Measurements from ENCODE around the gene CBARP.

CBARP gene

GRCh38 chr19:1257475-1258162, 19.8 kb upstream of the CBARP start:
- no peaks in the 10 kb centered on the region for H3K9me3 ChIP-seq (ENCODE audit: control insufficient read depth, insufficient read depth, low read depth, low read length)
- H3K4me1 ChIP-seq (ENCODE audit: control insufficient read depth, insufficient read depth, low read length), result peaks cover 27% of the 10 kb centered on the region
- H3K36me3 ChIP-seq (ENCODE audit: control insufficient read depth in 2 of 2, insufficient read depth in 1 of 2, low read length in 2 of 2), result peaks cover 21 to 49% of the 10 kb centered on the region in 2 experiments
- TF ChIP-seq KLF1 (tag by site-specific recombination; IDR thresholded peaks at IDR 0.05) (0 out of 2 replicates have a peak, but pooled peaks have one; percentile 38), ZNF423 (tag by site-specific recombination; IDR thresholded peaks at IDR 0.05) (no peak), ZNF366 (tag by site-specific recombination; conservative IDR thresholded peaks at IDR 0.05) (peak; percentile 75), BCL11A (tag by site-specific recombination; IDR thresholded peaks at IDR 0.05; ENCODE audit: low read depth) (no peak), ZNF596 (tag by site-specific recombination; IDR thresholded peaks at IDR 0.05) (no peak), ZNF658 (tag by site-specific recombination; IDR thresholded peaks at IDR 0.05) (no peak), SCRT2 (tag by site-specific recombination; IDR thresholded peaks at IDR 0.05) (peak; percentile 12; the same call in 1 of the 2 replicates), ZNF48 (tag by site-specific recombination; IDR thresholded peaks at IDR 0.05) (no peak), PRDM1 (tag by site-specific recombination; IDR thresholded peaks at IDR 0.05) (peak; percentile 77), ZNF513 (tag by site-specific recombination; IDR thresholded peaks at IDR 0.05) (peak; percentile 89), BCL11B (tag by site-specific recombination; IDR thresholded peaks at IDR 0.05; ENCODE audit: low read depth) (0 out of 2 replicates have a peak, but pooled peaks have one; percentile 32), ZNF341 (tag by site-specific recombination; IDR thresholded peaks at IDR 0.05; ENCODE audit: low read depth) (peak; percentile 51; the same call in 1 of the 2 replicates), ZNF354C (tag by site-specific recombination; IDR thresholded peaks at IDR 0.05; ENCODE audit: borderline replicate concordance, low read depth) (no peak), ZNF555 (tag by site-specific recombination; conservative IDR thresholded peaks at IDR 0.05) (no peak)
- TF ChIP-seq, protein P1, sequence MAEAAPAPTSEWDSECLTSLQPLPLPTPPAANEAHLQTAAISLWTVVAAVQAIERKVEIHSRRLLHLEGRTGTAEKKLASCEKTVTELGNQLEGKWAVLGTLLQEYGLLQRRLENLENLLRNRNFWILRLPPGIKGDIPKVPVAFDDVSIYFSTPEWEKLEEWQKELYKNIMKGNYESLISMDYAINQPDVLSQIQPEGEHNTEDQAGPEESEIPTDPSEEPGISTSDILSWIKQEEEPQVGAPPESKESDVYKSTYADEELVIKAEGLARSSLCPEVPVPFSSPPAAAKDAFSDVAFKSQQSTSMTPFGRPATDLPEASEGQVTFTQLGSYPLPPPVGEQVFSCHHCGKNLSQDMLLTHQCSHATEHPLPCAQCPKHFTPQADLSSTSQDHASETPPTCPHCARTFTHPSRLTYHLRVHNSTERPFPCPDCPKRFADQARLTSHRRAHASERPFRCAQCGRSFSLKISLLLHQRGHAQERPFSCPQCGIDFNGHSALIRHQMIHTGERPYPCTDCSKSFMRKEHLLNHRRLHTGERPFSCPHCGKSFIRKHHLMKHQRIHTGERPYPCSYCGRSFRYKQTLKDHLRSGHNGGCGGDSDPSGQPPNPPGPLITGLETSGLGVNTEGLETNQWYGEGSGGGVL (tag by site-specific recombination; IDR thresholded peaks at IDR 0.05), result peak; percentile 56
- TF ChIP-seq, protein P2, sequence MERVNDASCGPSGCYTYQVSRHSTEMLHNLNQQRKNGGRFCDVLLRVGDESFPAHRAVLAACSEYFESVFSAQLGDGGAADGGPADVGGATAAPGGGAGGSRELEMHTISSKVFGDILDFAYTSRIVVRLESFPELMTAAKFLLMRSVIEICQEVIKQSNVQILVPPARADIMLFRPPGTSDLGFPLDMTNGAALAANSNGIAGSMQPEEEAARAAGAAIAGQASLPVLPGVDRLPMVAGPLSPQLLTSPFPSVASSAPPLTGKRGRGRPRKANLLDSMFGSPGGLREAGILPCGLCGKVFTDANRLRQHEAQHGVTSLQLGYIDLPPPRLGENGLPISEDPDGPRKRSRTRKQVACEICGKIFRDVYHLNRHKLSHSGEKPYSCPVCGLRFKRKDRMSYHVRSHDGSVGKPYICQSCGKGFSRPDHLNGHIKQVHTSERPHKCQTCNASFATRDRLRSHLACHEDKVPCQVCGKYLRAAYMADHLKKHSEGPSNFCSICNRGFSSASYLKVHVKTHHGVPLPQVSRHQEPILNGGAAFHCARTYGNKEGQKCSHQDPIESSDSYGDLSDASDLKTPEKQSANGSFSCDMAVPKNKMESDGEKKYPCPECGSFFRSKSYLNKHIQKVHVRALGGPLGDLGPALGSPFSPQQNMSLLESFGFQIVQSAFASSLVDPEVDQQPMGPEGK (tag by site-specific recombination; IDR thresholded peaks at IDR 0.05), result peak; percentile 30; the same call in 1 of the 2 replicates
- TF ChIP-seq, protein P3, sequence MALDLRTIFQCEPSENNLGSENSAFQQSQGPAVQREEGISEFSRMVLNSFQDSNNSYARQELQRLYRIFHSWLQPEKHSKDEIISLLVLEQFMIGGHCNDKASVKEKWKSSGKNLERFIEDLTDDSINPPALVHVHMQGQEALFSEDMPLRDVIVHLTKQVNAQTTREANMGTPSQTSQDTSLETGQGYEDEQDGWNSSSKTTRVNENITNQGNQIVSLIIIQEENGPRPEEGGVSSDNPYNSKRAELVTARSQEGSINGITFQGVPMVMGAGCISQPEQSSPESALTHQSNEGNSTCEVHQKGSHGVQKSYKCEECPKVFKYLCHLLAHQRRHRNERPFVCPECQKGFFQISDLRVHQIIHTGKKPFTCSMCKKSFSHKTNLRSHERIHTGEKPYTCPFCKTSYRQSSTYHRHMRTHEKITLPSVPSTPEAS (tag by site-specific recombination; IDR thresholded peaks at IDR 0.05), result no peak
- peak overlapping the region; percentile 54; the same call in 1 of the 2 replicates for H3K27ac ChIP-seq (ENCODE audit: extremely low read depth, low read depth, low read length)
- ChIA-PET CTCF (interaction anchor here (0.6 to 1.4 kb wide), 3 partner anchors 10 to 180 kb away, joined by 3 to 5 read pairs (median 3); no protein-coding TSS in a partner anchor), POLR2A (interaction anchor here (1.2 to 10.8 kb wide), 2 partner anchors 9 to 13 kb away, joined by 4 to 407 read pairs; partner anchors contain the start of gene CIRBP)
- no peak overlapping the region for H3K4me3 ChIP-seq (ENCODE audit: low read depth, low read length)

All from HEK293 (cell line).